WTC11 (cell line): Measurements from ENCODE around the gene PI4KA. TPM values are rescaled to one million over a fixed set of nuclear protein-coding genes. Genes with fewer than 3 reads are reported as not detected.

Experiments used
- ATAC-seq: fragments of 200-7000 bp; cut with Tn5 transposase; 2 replicates; pipeline ENCODE4 v1.10.0; 2021; ENCODE audit warnings: mild to moderate bottlenecking, moderate library complexity
- CTCF ChIA-PET: fragments of 300-600 bp; sonication (Branson Sonifier 250); formaldehyde crosslinking; loops from one replicate; lab custom pipeline; 2021; ENCODE audit warnings: antibody characterized with exemption; lab: Charles Lee
- POLR2A ChIA-PET: fragments of 350-600 bp; sonication (Branson Sonifier 250); formaldehyde crosslinking; loops from one replicate; lab custom pipeline; 2021; ENCODE audit warnings: antibody characterized with exemption; lab: Charles Lee
- DNase-seq: peaks from one replicate; pipeline ENCODE4 v3.0.0; 2021; ENCODE audit warnings: low spot score
- H3K27ac Mint-ChIP-seq: 2 replicates; pipeline ENCODE4 v1.8.0; 2021; ENCODE audit warnings: mixed read lengths
- H3K27me3 Mint-ChIP-seq: 2 replicates; pipeline ENCODE4 v1.8.0; 2021; ENCODE audit warnings: low read depth, mild to moderate bottlenecking, moderate library complexity, mixed read lengths
- H3K36me3 Mint-ChIP-seq: 2 replicates; pipeline ENCODE4 v1.8.0; 2021; ENCODE audit warnings: mixed read lengths
- H3K4me1 Mint-ChIP-seq: 2 replicates; pipeline ENCODE4 v1.8.0; 2022; ENCODE audit warnings: mixed read lengths
- H3K4me3 Mint-ChIP-seq: 2 replicates; pipeline ENCODE4 v1.8.0; 2021; ENCODE audit warnings: mild to moderate bottlenecking, moderate library complexity, mixed read lengths
- H3K9me3 Mint-ChIP-seq: 2 replicates; pipeline ENCODE4 v1.8.0; 2021; ENCODE audit warnings: mixed read lengths
- ELF4 ChIP-seq: sonication (generic); formaldehyde crosslinking; IDR thresholded peaks from 2 replicates; pipeline ENCODE4 v1.8.1; 2022; ENCODE audit warnings: low read depth, mild to moderate bottlenecking, moderate library complexity, missing genetic modification reagents
- EMX1 ChIP-seq: fragments of 250-450 bp; sonication (Bioruptor Pico); IDR thresholded peaks from 2 replicates; pipeline ENCODE4 v1.8.0; 2021; ENCODE audit warnings: mild to moderate bottlenecking
- GRHL2 ChIP-seq: fragments of 250-450 bp; sonication (Bioruptor Pico); IDR thresholded peaks from 2 replicates; pipeline ENCODE4 v1.8.0; 2022; ENCODE audit warnings: mild to moderate bottlenecking, moderate library complexity; ENCODE audit not compliant: insufficient replicate concordance, severe bottlenecking
- IRF1 ChIP-seq: sonication (generic); formaldehyde crosslinking; IDR thresholded peaks from 2 replicates; pipeline ENCODE4 v1.8.0; 2023; ENCODE audit warnings: missing genetic modification reagents
- NFYB ChIP-seq: sonication (generic); formaldehyde crosslinking; conservative IDR thresholded peaks from 2 replicates; pipeline ENCODE4 v1.8.0; 2022; ENCODE audit warnings: low read depth, missing genetic modification reagents
- PRRX2 ChIP-seq: fragments of 250-450 bp; sonication (Bioruptor Pico); IDR thresholded peaks from 2 replicates; pipeline ENCODE4 v1.8.0; 2021; ENCODE audit warnings: mild to moderate bottlenecking
- SOX15 ChIP-seq: fragments of 250-450 bp; sonication (Bioruptor Pico); IDR thresholded peaks from 2 replicates; pipeline ENCODE4 v1.9.0; 2021; ENCODE audit warnings: mild to moderate bottlenecking
- ZBTB43 ChIP-seq: sonication (generic); formaldehyde crosslinking; IDR thresholded peaks from 2 replicates; pipeline ENCODE4 v1.8.1; 2023; ENCODE audit warnings: mild to moderate bottlenecking, missing genetic modification reagents
- ZNF317 ChIP-seq: sonication (generic); formaldehyde crosslinking; IDR thresholded peaks from 2 replicates; pipeline ENCODE4 v1.8.1; 2023; ENCODE audit warnings: low read depth, mild to moderate bottlenecking, moderate library complexity, missing genetic modification reagents, borderline replicate concordance
- ZNF425 ChIP-seq: fragments of 250-450 bp; sonication (Bioruptor Pico); conservative IDR thresholded peaks from 2 replicates; pipeline ENCODE4 v1.9.0; 2021; ENCODE audit warnings: mild to moderate bottlenecking
- ZNF671 ChIP-seq: fragments of 250-450 bp; sonication (Bioruptor Pico); IDR thresholded peaks from 2 replicates; pipeline ENCODE4 v1.8.0; 2021; ENCODE audit warnings: mild to moderate bottlenecking
- total RNA-seq: library from RNA; stranded (reverse); gene quantifications from 3 replicates; pipeline ENCODE4 v1.2.3, GENCODE V29; 2021
- TF ChIP-seq, protein P1 (sequence below): fragments of 250-450 bp; sonication (Bioruptor Pico); IDR thresholded peaks from 2 replicates; pipeline ENCODE4 v1.9.0; 2021; ENCODE audit warnings: mild to moderate bottlenecking
- TF ChIP-seq, protein P2 (sequence below): sonication (generic); formaldehyde crosslinking; IDR thresholded peaks from 2 replicates; pipeline ENCODE4 v1.8.0; 2022; ENCODE audit warnings: mild to moderate bottlenecking, missing genetic modification reagents
- TF ChIP-seq, protein P3 (sequence below): fragments of 250-450 bp; sonication (Bioruptor Pico); IDR thresholded peaks from 2 replicates; pipeline ENCODE4 v1.9.0; 2021; ENCODE audit warnings: mild to moderate bottlenecking, borderline replicate concordance

Gene PI4KA
- total RNA-seq, 1 experiment from 2014 or later = 45.5 TPM

GRCh38 chr22:20836987-20837823, 21.4 kb downstream of the PI4KA start (continued):
- TF ChIP-seq, protein P1, sequence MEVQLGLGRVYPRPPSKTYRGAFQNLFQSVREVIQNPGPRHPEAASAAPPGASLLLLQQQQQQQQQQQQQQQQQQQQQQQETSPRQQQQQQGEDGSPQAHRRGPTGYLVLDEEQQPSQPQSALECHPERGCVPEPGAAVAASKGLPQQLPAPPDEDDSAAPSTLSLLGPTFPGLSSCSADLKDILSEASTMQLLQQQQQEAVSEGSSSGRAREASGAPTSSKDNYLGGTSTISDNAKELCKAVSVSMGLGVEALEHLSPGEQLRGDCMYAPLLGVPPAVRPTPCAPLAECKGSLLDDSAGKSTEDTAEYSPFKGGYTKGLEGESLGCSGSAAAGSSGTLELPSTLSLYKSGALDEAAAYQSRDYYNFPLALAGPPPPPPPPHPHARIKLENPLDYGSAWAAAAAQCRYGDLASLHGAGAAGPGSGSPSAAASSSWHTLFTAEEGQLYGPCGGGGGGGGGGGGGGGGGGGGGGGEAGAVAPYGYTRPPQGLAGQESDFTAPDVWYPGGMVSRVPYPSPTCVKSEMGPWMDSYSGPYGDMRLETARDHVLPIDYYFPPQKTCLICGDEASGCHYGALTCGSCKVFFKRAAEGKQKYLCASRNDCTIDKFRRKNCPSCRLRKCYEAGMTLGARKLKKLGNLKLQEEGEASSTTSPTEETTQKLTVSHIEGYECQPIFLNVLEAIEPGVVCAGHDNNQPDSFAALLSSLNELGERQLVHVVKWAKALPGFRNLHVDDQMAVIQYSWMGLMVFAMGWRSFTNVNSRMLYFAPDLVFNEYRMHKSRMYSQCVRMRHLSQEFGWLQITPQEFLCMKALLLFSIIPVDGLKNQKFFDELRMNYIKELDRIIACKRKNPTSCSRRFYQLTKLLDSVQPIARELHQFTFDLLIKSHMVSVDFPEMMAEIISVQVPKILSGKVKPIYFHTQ (CRISPR knock-in tag) = no peak
- TF ChIP-seq EMX1 = no peak
- no peak for TF ChIP-seq NFYB (CRISPR knock-in tag)
- TF ChIP-seq ELF4 (CRISPR knock-in tag) = no peak
- no peak for TF ChIP-seq PRRX2 (CRISPR knock-in tag)

- H3K4me3 Mint-ChIP-seq = no peak overlapping the region
- ATAC-seq (no peak), DNase-seq (no peak)
- ChIA-PET CTCF (interaction anchor here (0.9 kb wide), 1 partner anchor 267 kb away, joined by 3 read pairs; no protein-coding TSS in a partner anchor), POLR2A (no interaction called here)
- TF ChIP-seq ZNF317 (no peak), ZNF425 (CRISPR knock-in tag) (no peak)
- TF ChIP-seq, protein P2, sequence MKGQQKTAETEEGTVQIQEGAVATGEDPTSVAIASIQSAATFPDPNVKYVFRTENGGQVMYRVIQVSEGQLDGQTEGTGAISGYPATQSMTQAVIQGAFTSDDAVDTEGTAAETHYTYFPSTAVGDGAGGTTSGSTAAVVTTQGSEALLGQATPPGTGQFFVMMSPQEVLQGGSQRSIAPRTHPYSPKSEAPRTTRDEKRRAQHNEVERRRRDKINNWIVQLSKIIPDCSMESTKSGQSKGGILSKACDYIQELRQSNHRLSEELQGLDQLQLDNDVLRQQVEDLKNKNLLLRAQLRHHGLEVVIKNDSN (CRISPR knock-in tag) = no peak
- TF ChIP-seq, protein P3, sequence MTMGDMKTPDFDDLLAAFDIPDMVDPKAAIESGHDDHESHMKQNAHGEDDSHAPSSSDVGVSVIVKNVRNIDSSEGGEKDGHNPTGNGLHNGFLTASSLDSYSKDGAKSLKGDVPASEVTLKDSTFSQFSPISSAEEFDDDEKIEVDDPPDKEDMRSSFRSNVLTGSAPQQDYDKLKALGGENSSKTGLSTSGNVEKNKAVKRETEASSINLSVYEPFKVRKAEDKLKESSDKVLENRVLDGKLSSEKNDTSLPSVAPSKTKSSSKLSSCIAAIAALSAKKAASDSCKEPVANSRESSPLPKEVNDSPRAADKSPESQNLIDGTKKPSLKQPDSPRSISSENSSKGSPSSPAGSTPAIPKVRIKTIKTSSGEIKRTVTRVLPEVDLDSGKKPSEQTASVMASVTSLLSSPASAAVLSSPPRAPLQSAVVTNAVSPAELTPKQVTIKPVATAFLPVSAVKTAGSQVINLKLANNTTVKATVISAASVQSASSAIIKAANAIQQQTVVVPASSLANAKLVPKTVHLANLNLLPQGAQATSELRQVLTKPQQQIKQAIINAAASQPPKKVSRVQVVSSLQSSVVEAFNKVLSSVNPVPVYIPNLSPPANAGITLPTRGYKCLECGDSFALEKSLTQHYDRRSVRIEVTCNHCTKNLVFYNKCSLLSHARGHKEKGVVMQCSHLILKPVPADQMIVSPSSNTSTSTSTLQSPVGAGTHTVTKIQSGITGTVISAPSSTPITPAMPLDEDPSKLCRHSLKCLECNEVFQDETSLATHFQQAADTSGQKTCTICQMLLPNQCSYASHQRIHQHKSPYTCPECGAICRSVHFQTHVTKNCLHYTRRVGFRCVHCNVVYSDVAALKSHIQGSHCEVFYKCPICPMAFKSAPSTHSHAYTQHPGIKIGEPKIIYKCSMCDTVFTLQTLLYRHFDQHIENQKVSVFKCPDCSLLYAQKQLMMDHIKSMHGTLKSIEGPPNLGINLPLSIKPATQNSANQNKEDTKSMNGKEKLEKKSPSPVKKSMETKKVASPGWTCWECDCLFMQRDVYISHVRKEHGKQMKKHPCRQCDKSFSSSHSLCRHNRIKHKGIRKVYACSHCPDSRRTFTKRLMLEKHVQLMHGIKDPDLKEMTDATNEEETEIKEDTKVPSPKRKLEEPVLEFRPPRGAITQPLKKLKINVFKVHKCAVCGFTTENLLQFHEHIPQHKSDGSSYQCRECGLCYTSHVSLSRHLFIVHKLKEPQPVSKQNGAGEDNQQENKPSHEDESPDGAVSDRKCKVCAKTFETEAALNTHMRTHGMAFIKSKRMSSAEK (CRISPR knock-in tag) = no peak
- no peaks in the 10 kb centered on the region for H3K9me3 Mint-ChIP-seq
- peaks cover 8% of the 10 kb centered on the region for H3K36me3 Mint-ChIP-seq
- H3K27me3 Mint-ChIP-seq = no peaks in the 10 kb centered on the region
- no peak overlapping the region; the same call in 1 of the 2 replicates for H3K27ac Mint-ChIP-seq
- H3K4me1 Mint-ChIP-seq = no peaks in the 10 kb centered on the region
These were observed 23.9 kb downstream of the PI4KA start for GRCh38 chr22:20834725-20835124.

- ATAC-seq = no peak
- peaks cover 8% of the 10 kb centered on the region for H3K36me3 Mint-ChIP-seq
- H3K4me1 Mint-ChIP-seq = no peaks in the 10 kb centered on the region
- ChIA-PET CTCF (no interaction called here), POLR2A (interaction anchor here (0.7 kb wide), 1 partner anchor 167 kb away, joined by 10 read pairs; no protein-coding TSS in a partner anchor)
- H3K4me3 Mint-ChIP-seq = no peak overlapping the region
- TF ChIP-seq IRF1 (CRISPR knock-in tag) = no peak
- no peak for TF ChIP-seq GRHL2
- no peak for TF ChIP-seq ZBTB43 (CRISPR knock-in tag)
- no peak for TF ChIP-seq ZNF671
- TF ChIP-seq SOX15 (CRISPR knock-in tag) = no peak
- TF ChIP-seq, protein P2 (CRISPR knock-in tag) = no peak
- H3K27me3 Mint-ChIP-seq = no peaks in the 10 kb centered on the region
- no peaks in the 10 kb centered on the region for H3K9me3 Mint-ChIP-seq
- H3K27ac Mint-ChIP-seq = no peak overlapping the region
- DNase-seq = no peak
These were observed 24.4 kb downstream of the PI4KA start for GRCh38 chr22:20834206-20834605.
